Endothelial cell (in vitro differentiated cells): ENCODE results near the gene ZDHHC3. TPM values are rescaled to one million over a fixed set of nuclear protein-coding genes. Genes with fewer than 3 reads are reported as not detected.
"Not testable (repeated sequence)": the region's sequence is repeated elsewhere in the genome, so short reads cannot be mapped to it uniquely, and the experiment has no call there.

Experiments used
- DNase-seq: peaks from one replicate; pipeline ENCODE4 v3.0.0; 2021; ENCODE audit warnings: low spot score
- H3K27ac Mint-ChIP-seq: one replicate; pipeline ENCODE4 v1.8.0; 2021; ENCODE audit warnings: mixed read lengths, inconsistent platforms; ENCODE audit not compliant: unreplicated experiment
- H3K27me3 Mint-ChIP-seq: one replicate; pipeline ENCODE4 v1.8.0; 2021; ENCODE audit warnings: mild to moderate bottlenecking, moderate library complexity, mixed read lengths, inconsistent platforms; ENCODE audit not compliant: unreplicated experiment
- H3K36me3 Mint-ChIP-seq: one replicate; pipeline ENCODE4 v1.8.0; 2021; ENCODE audit warnings: mild to moderate bottlenecking, low read depth, mixed read lengths, inconsistent platforms; ENCODE audit not compliant: unreplicated experiment
- H3K4me1 Mint-ChIP-seq: one replicate; pipeline ENCODE4 v1.8.0; 2021; ENCODE audit warnings: mild to moderate bottlenecking, mixed read lengths, inconsistent platforms; ENCODE audit not compliant: unreplicated experiment
- H3K4me3 Mint-ChIP-seq: one replicate; pipeline ENCODE4 v1.8.0; 2021; ENCODE audit warnings: mild to moderate bottlenecking, mixed read lengths, inconsistent platforms; ENCODE audit not compliant: unreplicated experiment
- H3K9me3 Mint-ChIP-seq: one replicate; pipeline ENCODE4 v1.8.0; 2021; ENCODE audit warnings: mixed read lengths, inconsistent platforms; ENCODE audit not compliant: unreplicated experiment
- CTCF ChIP-seq: fragments of 200-600 bp; sonication (generic); IDR thresholded peaks from one replicate; pipeline ENCODE4 v1.5.0; 2021; ENCODE audit warnings: antibody characterized with exemption; ENCODE audit not compliant: unreplicated experiment
- total RNA-seq: library from RNA; stranded (reverse); fragmentation: NEBNext Ultra II Directional; extraction: Animal tissue kit (Norgen Biotek cat#: 25700); gene quantifications from one replicate; pipeline ENCODE4 v1.2.1, GENCODE V29; 2021; ENCODE audit not compliant: unreplicated experiment

The ZDHHC3 gene
- total RNA-seq, 1 donor from 2014 or later, result 135 TPM

- no peak overlapping the region for H3K4me3 Mint-ChIP-seq
Observed at GRCh38 chr3:44987332-44987731, 11.4 kb upstream of the ZDHHC3 start.

DNA sequence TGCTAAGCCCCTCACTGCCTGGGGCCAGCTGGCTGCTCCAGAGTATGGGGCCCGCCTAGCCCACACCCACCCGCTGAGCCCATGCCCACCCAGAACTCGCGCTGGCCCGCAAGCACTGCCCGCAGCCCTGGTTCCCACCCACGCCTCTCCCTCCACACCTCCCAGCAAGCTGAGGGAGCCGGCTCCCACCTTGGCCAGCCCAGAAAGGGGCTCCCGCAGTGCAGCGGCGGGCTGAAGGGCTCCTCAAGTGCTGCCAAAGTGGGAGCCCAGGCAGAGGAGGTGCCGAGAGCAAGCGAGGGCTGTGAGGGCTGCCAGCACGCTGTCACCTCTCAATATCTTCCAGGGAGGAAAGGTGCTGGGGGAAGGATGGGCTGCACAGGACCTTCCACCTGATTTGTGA lies 10.4 kb upstream of the ZDHHC3 start:
- not testable (repeated sequence) for H3K4me1 Mint-ChIP-seq, DNase-seq, H3K4me3 Mint-ChIP-seq, H3K27me3 Mint-ChIP-seq, H3K27ac Mint-ChIP-seq, H3K9me3 Mint-ChIP-seq
- H3K36me3 Mint-ChIP-seq, result peaks cover 19% of the 10 kb centered on the region

More at GRCh38 chr3:44987332-44987731, 11.4 kb upstream of the ZDHHC3 start:
- H3K4me1 Mint-ChIP-seq, result peaks cover 3% of the 10 kb centered on the region
- DNase-seq, result no peak
- H3K9me3 Mint-ChIP-seq, result no peaks in the 10 kb centered on the region
- no peak for TF ChIP-seq CTCF
- peaks cover 25% of the 10 kb centered on the region for H3K36me3 Mint-ChIP-seq
- no peaks in the 10 kb centered on the region for H3K27me3 Mint-ChIP-seq
- no peak overlapping the region for H3K27ac Mint-ChIP-seq

GRCh38 chr3:44984335-44984734 lies 8.4 kb upstream of the ZDHHC3 start:
- TF ChIP-seq CTCF, result no peak
- Mint-ChIP-seq H3K9me3 (no peaks in the 10 kb centered on the region), H3K4me3 (no peak overlapping the region), H3K36me3 (peaks cover 15% of the 10 kb centered on the region), H3K27me3 (no peaks in the 10 kb centered on the region), H3K27ac (no peak overlapping the region), H3K4me1 (peaks cover 9% of the 10 kb centered on the region)
- no peak for DNase-seq

- Mint-ChIP-seq H3K9me3 (no peaks in the 10 kb centered on the region), H3K27me3 (no peaks in the 10 kb centered on the region), H3K36me3 (peaks cover 10% of the 10 kb centered on the region), H3K4me1 (peaks cover 9% of the 10 kb centered on the region), H3K4me3 (no peak overlapping the region), H3K27ac (no peak overlapping the region)
- TF ChIP-seq CTCF, result no peak
- DNase-seq, result no peak
Observed at GRCh38 chr3:44983484-44983941, 7.5 kb upstream of the ZDHHC3 start.

GRCh38 chr3:44982817-44983216 lies 6.8 kb upstream of the ZDHHC3 start:
- Mint-ChIP-seq H3K4me1 (peaks cover 9% of the 10 kb centered on the region), H3K9me3 (no peaks in the 10 kb centered on the region), H3K27me3 (no peaks in the 10 kb centered on the region), H3K36me3 (peaks cover 10% of the 10 kb centered on the region), H3K4me3 (no peak overlapping the region), H3K27ac (no peak overlapping the region)
- DNase-seq, result no peak
- no peak for TF ChIP-seq CTCF

- Mint-ChIP-seq H3K4me3 (no peak overlapping the region), H3K27me3 (no peaks in the 10 kb centered on the region), H3K9me3 (no peaks in the 10 kb centered on the region), H3K4me1 (peaks cover 14% of the 10 kb centered on the region), H3K27ac (no peak overlapping the region), H3K36me3 (peaks cover 13% of the 10 kb centered on the region)
- no peak for DNase-seq
- TF ChIP-seq CTCF, result no peak
Observed at GRCh38 chr3:44981751-44982150, 5.8 kb upstream of the ZDHHC3 start.
